GM19397 (cell line): ENCODE data around the gene ACVR1B.

Source experiments
- ATAC-seq: cut with Tn5 transposase; IDR thresholded peaks from one replicate; pipeline ENCODE4 v1.9.1; 2021; ENCODE audit warnings: mild to moderate bottlenecking, moderate library complexity; ENCODE audit not compliant: unreplicated experiment

The ACVR1B gene

GRCh38 chr12:52042706-52043385 is 91.3 kb downstream of the ACVR1B start:
- ATAC-seq: no peak

GRCh38 chr12:52043386-52044212 is 92.1 kb downstream of the ACVR1B start:
- ATAC-seq: no peak

- ATAC-seq: no peak
Measured at GRCh38 chr12:52044292-52044983, 92.9 kb downstream of the ACVR1B start.

- no peak for ATAC-seq
Measured at GRCh38 chr12:52045794-52046199, 94.3 kb downstream of the ACVR1B start.
